GM12801 (cell line): ENCODE measurements around the gene IQCE.

Source experiments
- CTCF ChIP-seq: IDR thresholded peaks from one replicate; pipeline ENCODE4 v1.5.1; 2011; ENCODE audit warnings: control low read depth; ENCODE audit not compliant: insufficient read length; ENCODE audit errors: extremely low read depth

The IQCE gene, protein sequence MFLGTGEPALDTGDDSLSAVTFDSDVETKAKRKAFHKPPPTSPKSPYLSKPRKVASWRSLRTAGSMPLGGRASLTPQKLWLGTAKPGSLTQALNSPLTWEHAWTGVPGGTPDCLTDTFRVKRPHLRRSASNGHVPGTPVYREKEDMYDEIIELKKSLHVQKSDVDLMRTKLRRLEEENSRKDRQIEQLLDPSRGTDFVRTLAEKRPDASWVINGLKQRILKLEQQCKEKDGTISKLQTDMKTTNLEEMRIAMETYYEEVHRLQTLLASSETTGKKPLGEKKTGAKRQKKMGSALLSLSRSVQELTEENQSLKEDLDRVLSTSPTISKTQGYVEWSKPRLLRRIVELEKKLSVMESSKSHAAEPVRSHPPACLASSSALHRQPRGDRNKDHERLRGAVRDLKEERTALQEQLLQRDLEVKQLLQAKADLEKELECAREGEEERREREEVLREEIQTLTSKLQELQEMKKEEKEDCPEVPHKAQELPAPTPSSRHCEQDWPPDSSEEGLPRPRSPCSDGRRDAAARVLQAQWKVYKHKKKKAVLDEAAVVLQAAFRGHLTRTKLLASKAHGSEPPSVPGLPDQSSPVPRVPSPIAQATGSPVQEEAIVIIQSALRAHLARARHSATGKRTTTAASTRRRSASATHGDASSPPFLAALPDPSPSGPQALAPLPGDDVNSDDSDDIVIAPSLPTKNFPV

DNA sequence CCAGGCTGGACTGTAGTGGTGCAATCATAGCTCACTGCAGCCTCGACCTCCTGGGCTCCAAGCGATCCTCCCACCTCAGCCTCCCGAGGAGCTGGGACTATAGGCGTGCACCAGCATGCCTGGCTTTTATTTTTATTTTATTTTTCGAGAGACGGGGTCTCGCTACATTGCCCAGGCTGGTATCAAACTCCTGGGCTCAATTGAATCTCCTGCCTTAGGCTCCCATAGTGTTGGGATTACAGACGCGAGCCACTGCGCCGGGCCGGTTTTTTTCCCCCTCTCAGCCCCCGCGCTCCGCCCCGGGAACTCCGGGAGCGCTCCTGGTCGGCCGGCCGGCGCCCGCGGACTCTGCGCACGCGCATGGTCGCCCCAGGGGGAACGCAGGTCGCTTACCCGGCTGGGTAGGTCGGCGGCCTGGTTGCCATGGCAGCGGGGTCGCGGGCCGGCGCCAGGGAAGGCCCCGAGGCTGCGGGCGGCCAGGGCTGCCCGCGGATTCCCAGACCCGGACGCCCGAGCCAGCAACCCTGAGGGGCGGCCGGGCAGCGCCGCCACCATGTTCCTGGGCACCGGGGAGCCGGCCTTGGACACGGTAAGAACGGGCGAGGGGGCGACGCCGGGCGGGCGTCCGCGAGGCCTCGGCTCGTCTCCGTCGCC, at the start of gene IQCE:
Gene IQCE, plus strand, starts transcription at position 351 of the 654 bp plus-strand sequence. Its CDS starts 203 bp downstream, at position 554.
- no peak for TF ChIP-seq CTCF

DNA sequence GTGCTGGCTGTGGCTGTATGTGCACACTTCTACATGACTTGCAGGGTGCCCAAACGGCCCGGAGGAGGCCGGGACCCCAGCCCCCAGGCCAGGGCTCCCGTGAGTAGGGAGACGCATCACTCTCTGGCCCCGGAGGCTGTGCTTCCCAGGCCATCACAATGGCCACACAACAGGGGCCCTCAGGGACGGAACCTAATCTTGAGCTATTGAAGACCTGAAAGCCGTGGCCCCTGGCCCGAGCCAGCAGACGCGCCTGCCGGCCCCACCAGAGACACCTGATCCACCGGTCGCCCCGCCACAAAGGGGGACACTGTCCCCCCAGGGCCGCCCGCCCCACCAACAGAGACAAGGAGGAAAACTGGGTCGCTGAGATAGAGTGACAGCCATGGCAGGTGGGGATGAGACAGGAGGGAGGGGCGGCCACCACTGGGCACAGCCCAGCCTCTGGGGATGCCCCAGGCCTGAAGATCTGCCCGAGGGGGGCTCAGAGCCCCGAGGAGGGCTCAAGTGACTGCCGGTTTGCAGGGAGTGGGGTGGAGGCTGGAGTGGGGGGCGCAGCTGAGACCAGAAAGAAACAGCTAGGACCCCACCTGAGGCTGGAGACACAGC, 49.4 kb upstream of the IQCE start:
- no peak for TF ChIP-seq CTCF

GRCh38 chr7:2510130-2510776, 48.5 kb upstream of the IQCE start:
- no peak for TF ChIP-seq CTCF

GRCh38 chr7:2510909-2511768, 47.6 kb upstream of the IQCE start:
- TF ChIP-seq CTCF: no peak

DNA sequence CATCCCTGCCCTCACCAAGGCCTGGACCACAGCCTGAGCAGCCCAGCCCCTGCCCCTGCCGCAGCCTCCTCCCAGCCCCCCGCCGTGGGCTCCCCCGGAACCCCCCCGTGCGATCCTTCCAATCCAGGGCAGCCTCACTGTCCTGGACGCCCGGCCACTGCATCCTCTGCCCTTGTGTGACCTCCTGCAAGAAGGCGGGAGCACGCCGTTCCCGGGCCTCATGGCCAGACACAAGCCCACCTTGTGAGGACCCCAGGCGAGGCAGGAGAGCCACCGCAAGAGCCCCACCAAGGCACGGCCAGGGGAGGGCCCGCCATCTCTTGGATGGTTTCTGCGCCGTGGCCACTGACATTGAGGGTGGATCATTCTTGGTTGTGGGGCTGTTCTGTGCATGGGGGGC, 47.0 kb upstream of the IQCE start:
- TF ChIP-seq CTCF: no peak

DNA sequence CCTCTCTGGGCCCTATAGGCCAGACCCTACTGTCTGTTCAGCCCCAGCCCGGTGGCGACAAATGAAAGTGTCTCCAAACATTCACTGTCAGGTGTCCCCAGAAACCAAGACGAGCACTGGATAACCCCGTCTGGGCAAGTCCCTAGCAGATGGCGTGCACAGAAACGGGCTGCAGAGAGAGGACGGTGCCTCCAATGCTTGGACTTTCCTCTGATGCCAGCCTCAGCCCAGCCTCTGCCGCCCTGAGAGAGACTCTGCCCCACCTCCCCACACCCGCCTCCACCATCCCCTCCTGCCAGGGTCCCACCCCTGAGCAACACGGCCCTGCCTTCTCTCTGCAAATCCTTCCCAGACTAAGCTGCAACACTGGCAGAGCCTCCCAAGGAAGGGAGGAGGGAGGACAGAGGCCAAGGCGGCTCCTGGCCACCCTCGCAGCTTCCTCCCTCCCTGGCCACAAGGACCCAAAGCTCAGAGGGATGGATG, 46.6 kb upstream of the IQCE start:
- no peak for TF ChIP-seq CTCF
